HG03575 (cell line): ENCODE measurements around the gene PPFIA2.
A peak's percentile ranks its signal among the peaks of the same experiment; 100 is the strongest.

ENCODE experiments used
- ATAC-seq: cut with Tn5 transposase; IDR thresholded peaks from one replicate; pipeline ENCODE4 v1.9.1; 2021; ENCODE audit not compliant: unreplicated experiment, insufficient number of reproducible peaks, low FRiP score; ENCODE audit errors: extremely low read depth

PPFIA2 gene

GRCh38 chr12:81386101-81386500, 373.0 kb downstream of the PPFIA2 start:
- ATAC-seq, result no peak

- ATAC-seq, result no peak
Measured at GRCh38 chr12:81381951-81382350, 377.2 kb downstream of the PPFIA2 start.

GRCh38 chr12:81378601-81379285, 380.4 kb downstream of the PPFIA2 start:
- no peak for ATAC-seq

- no peak for ATAC-seq
Measured at GRCh38 chr12:81377771-81378170, 381.4 kb downstream of the PPFIA2 start.

- no peak for ATAC-seq
Measured at GRCh38 chr12:81375969-81376368, 383.2 kb downstream of the PPFIA2 start.

GRCh38 chr12:81370456-81370855, 388.7 kb downstream of the PPFIA2 start:
- ATAC-seq, result no peak

GRCh38 chr12:81369175-81369574, 390.0 kb downstream of the PPFIA2 start:
- ATAC-seq, result no peak

GRCh38 chr12:81365284-81365683, 393.9 kb downstream of the PPFIA2 start:
- ATAC-seq, result no peak

GRCh38 chr12:81360916-81361315, 398.2 kb downstream of the PPFIA2 start:
- no peak for ATAC-seq

- no peak for ATAC-seq
Measured at GRCh38 chr12:81359736-81360135, 399.4 kb downstream of the PPFIA2 start.

- no peak for ATAC-seq
Measured at GRCh38 chr12:81354327-81354932, 404.7 kb downstream of the PPFIA2 start.

- no peak for ATAC-seq
Measured at GRCh38 chr12:81350309-81350708, 408.8 kb downstream of the PPFIA2 start.

GRCh38 chr12:81347404-81347803, 411.7 kb downstream of the PPFIA2 start:
- no peak for ATAC-seq

- no peak for ATAC-seq
Measured at GRCh38 chr12:81340910-81341309, 418.2 kb downstream of the PPFIA2 start.

GRCh38 chr12:81339071-81339470, 420.1 kb downstream of the PPFIA2 start:
- no peak for ATAC-seq

- ATAC-seq, result no peak
Measured at GRCh38 chr12:81337886-81338285, 421.3 kb downstream of the PPFIA2 start.

GRCh38 chr12:81333812-81334211, 425.3 kb downstream of the PPFIA2 start:
- ATAC-seq, result no peak

GRCh38 chr12:81332054-81332453, 427.1 kb downstream of the PPFIA2 start:
- no peak for ATAC-seq

GRCh38 chr12:81330480-81330879, 428.7 kb downstream of the PPFIA2 start:
- no peak for ATAC-seq

- ATAC-seq, result peak; percentile 76
Measured at GRCh38 chr12:81329085-81329484, 430.1 kb downstream of the PPFIA2 start.

GRCh38 chr12:81327425-81327824, 431.7 kb downstream of the PPFIA2 start:
- no peak for ATAC-seq
